Activated CD4-positive, alpha-beta T cell treated with anti-CD3 and anti-CD28 coated beads, Interleukin-2, amount 50 U/mL, for 1 hour (primary cell): ENCODE data around the gene UBAC2.

Experiments used
- DNase-seq: peaks from one replicate; pipeline ENCODE4 v3.0.0-alpha.2; 2020

UBAC2 gene

DNA sequence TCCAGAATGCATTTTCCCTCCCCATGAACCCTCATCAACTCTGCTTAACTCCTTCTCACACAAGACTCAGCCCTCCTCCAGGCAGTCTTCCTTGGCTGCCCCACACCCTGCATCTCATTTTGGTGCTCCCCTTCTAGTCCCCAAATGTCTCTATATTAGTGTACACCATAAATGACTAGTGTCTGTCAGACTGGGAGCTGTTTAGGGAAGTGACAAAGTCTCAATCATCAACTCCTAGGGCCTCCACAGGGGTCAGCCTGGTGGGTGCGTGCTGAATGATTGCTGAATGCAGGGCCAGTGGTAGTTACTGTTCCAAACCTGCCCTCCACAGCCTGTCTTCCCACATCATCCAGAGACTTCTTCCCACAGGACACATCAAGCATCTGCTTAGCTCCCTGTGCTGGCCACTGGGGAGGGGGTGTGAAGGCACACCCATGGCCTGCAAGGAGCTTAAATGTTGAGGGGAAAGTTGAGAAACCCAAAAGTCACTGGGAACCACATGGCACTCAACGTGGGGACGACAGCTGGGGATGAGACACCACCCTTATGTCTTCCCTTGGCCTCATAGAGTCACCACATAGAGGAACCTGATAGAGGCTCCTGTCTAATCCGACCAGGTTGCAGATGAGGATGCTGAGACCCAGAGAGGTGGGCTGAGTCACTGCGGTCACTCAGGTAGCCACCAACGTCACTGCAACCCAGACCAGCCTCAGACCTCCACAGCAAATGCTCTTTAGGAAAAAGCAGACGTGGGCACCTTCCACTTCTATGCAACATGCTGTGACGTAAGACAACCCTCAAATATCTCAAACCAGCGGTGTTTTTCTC lies 221.3 kb downstream of the UBAC2 start:
- DNase-seq: no peak

DNA sequence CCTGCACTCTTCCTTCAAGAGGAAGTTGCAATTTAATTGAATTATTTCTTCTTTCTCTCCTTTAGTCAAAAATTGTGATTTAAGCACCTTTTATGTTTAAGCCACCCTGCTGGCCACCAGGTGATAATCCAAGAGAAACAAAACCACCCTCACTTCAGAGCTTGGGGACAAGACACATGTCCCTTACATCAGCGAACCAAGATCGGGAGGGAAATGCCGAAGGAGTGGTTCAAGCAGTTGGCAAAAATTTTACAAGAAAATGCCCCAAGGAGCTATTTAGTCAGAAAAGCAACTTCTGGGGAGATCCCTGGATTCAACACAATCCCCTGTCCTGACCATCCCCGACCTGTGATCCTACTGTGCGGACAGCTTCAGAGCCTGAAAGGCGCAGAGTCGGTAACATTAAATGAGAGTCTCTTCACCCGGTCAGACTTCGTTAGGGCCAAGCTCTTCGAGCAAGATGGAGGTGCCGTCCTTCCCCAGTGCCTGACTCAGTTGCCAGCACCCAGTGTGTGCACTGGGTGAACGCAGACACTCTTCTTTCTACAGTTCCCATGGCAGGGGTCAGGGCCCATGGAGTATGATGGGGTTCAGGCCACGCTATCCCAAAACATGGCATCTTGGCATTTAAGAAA lies 222.0 kb downstream of the UBAC2 start:
- no peak for DNase-seq

DNA sequence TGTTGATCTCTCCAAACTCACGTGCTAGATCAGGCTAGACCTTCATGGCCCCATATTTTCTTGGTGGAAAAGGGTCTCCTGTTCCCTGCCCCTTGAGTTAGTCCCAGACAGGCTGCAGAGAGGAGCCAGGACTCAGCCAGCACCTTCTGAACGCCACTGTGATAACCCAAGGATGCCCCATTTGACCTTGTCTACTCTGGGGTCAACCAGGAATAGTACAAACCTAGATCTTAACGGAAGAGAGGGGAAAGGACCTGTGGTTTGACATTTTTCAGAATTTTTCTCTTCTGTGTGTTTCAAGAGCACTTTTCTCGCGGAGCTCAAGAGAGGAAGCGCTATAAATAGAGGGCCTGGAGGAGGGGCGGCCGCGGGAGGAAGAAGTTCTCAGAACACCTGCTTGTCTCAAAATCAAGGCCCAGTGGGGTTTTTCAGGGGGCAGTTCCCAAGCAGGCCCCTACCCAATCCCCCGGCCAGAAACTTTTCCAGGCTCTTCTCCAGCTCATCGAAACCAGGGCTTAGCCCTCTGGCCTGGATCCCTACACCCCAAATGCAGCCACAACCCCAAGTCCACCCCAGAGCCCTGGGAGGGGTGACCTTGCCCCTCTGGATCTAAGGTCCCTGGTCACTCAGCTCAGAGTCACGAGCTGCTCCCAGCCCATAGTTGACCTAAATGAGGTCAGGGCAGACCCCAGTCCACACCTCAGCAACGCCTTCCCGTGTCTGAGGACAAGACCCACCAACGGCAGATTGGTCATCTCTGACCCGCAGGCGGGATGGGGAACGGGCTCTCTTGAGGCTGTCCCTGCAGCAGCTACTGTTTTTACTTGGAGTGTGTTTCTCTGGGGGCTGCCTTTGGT lies 225.1 kb downstream of the UBAC2 start:
- DNase-seq: peak; percentile 48

- no peak for DNase-seq
Measured at GRCh38 chr13:99426426-99426825, 225.8 kb downstream of the UBAC2 start.

- no peak for DNase-seq
Measured at GRCh38 chr13:99429670-99430069, 229.0 kb downstream of the UBAC2 start.

DNA sequence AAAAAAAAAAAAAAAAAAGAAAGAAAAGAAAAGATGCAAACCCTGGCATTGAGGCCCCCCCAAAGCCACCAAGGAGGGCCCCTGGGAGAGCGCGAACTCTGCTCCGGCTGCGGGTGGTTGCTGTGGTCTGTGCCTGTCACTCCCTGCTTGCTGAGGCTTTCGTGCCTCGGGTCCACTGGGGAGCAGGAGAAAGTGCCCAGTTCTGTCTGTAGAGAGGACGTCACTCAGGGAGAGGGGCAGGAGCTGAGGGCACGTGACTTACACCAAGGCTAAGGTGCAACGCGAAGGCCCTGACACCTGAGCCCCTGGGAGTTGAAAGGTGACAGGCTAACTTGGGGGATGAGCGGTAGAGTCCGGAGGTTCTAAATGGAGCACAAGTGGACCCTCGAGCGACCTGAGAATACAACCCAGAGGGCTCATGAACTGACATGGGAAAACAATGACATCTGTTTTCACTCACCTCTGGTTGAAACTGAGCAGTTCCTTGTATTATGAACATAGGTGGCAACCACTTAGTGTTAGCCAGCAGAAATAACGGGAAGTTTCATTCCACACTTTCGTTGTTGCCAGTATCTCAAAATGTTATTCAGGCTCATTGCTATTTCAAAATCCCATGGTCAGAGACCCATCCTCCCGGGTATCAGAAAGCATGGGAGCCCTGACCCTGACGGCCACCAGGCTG lies 231.4 kb downstream of the UBAC2 start:
- no peak for DNase-seq

DNA sequence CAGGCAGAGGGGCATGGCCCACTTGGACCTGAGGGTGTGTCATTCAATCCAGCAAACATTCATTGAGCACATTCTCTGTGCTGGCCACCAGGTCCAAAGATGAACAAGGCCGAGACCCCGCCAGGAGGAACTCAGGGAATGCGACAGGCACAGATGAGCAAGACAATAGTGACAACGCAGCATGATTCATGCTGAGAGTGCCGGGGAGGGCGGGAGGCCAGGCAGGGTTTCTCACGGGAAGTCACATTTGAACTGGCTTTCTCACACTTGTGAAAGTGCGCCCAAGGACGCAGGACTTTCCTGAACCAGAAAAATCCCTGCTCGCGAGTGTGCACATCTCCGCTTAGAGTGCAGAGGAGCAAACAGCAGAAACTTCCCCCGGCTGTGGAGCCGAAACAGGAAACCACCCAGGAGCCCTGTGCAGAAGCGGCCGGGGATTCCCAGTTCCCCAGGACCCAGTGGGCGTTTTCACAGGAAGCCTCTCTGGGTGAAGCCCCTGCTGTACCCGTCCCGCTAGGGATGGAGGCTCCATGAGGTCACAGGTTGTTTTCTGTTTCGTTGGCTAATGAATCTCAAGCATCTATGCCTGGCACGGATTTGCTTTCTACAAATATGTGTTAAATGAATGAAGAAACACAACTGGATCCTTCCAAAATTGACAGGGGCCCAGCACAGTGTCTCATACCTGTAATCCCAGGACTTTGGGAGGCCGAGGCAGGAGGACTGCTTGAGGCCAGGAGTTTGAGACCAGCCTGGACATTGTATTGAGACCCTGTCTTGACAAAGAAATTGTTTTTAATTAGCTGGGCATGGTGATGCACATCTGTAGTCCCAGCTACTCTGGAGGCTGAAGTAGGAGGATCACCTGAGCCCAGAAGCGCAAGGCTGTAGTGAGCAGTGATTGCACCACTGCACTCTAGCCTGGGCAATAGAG lies 232.2 kb downstream of the UBAC2 start:
- DNase-seq: peak; percentile 72

DNA sequence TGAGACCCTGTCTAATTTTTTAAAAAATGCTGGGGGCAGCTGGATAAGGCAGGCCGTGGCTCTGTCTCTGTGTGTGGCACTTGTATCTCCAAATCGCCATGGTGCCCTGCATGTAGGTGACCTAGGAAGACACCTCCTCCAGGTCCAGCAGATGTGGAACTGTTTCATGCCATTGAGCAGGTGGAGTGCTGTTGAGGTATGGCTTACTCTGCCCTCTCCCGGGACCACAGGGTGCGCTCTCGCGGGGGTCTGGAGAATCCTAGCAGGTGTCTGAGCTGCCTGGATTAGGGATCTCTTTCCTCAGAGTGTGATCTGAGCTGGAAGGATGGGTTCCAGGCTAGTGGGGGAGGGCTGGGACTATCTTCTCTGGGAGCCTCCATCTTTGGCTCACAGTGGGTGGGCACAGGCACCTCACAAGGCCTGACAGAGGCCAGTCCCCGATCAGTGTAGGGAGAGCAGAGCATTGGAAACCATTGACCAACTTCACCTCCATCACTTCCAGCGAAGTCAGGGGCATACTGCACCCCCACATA lies 233.0 kb downstream of the UBAC2 start:
- no peak for DNase-seq

GRCh38 chr13:99434258-99434788 lies 233.7 kb downstream of the UBAC2 start:
- peak; percentile 77 for DNase-seq

DNA sequence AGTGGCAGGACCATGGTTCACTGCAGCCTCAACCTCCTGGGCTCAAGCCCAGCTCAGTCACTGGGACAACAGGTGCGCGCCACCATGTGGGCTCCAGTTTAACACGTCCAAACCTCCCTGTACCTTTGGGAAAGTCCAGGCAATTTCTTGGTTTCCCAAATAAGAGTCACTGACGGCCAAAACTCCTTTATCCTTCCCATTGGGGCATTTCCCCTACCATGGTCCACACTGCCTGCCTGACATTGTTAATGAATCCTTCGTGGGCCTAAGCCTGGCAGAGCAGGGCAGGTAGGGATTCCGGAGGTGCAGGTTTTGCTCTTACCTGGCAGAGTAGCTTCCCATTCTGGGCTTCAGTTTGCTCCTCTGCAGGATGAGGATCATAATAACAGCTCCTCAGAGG lies 234.5 kb downstream of the UBAC2 start:
- no peak for DNase-seq

DNA sequence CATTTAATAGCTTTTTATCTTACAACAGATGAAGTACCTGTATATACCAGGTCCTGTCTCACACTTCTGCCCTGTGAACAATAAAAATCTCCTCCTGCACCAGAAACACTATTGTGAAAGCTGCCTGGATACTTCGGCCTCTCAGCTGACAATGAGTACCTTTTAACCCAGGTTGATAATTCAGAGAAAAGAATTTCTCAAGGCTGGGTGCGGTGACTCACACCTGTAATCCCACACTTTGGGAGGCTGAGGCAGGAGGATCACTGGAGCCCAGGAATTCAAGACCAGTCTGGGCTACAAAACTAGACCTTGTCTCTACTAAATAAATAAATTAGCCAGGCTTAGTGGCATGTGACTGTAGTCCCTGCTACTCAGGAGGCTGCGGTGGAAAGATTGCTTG lies 235.3 kb downstream of the UBAC2 start:
- DNase-seq: no peak
